ENCODE measurements around the gene DNAAF5.

DNA sequence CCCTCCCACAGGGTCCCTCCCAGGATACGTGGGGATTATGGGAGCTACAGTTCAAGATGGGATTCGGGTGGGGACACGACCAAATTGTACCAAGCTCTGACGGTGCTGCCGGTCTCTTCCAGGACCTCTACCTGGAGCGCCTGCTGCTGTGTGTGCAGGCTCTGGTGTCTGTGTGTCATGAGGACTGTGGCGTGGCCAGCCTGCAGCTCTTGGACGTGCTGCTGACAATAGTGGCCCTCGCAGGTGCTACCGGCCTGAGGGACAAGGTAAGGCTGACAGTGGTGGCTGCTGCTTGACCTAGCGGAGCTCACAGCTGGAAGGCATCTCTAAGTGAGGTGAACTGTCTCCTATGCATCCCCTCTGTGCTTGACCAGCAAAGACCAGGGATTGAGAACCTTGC, 35.1 kb downstream of the DNAAF5 start:
- TF ChIP-seq POLR2A (IDR thresholded peaks at IDR 0.05; ENCODE audit: low read length) (no peak), GATA1 (IDR thresholded peaks at IDR 0.05; ENCODE audit: low read depth, low read length) (no peak)
